ENCODE data around the gene PAGE2.

DNA sequence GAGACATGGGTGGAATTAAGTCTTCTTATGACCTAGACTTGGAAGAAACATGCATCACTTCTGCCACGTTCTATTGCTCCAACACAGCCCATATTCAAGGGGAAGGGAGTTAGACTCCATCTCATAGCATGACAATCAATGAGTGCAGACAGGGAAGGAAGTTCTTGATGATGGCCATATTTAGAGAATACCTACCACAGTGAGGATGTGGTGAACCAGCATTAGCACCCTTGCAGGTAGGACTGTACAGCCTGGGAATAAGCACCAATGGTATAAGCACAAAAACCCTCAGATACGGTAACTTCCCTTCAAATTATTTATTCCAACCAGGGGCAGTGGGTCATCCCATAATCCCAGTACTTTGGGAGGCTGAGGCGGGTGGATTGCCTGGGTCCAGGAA is 29.8 kb downstream of the PAGE2 start:
- TF ChIP-seq ARNTL (CRISPR knock-in tag; IDR thresholded peaks at IDR 0.05; ENCODE audit: borderline replicate concordance, low read depth) (no peak), GLIS3 (CRISPR knock-in tag; IDR thresholded peaks at IDR 0.05) (no peak), ZC3H10 (CRISPR knock-in tag; IDR thresholded peaks at IDR 0.05) (no peak), ISL1 (CRISPR knock-in tag; IDR thresholded peaks at IDR 0.05) (no peak), SNAI2 (CRISPR knock-in tag; IDR thresholded peaks at IDR 0.05) (no peak), TCF4 (CRISPR knock-in tag; IDR thresholded peaks at IDR 0.05; ENCODE audit: borderline replicate concordance) (no peak), ESRRG (CRISPR knock-in tag; IDR thresholded peaks at IDR 0.05) (no peak), CREB5 (CRISPR knock-in tag; IDR thresholded peaks at IDR 0.05; ENCODE audit: low read depth) (no peak), ZNF565 (CRISPR knock-in tag; conservative IDR thresholded peaks at IDR 0.05; ENCODE audit: low read depth) (no peak)
- TF ChIP-seq, protein P1, sequence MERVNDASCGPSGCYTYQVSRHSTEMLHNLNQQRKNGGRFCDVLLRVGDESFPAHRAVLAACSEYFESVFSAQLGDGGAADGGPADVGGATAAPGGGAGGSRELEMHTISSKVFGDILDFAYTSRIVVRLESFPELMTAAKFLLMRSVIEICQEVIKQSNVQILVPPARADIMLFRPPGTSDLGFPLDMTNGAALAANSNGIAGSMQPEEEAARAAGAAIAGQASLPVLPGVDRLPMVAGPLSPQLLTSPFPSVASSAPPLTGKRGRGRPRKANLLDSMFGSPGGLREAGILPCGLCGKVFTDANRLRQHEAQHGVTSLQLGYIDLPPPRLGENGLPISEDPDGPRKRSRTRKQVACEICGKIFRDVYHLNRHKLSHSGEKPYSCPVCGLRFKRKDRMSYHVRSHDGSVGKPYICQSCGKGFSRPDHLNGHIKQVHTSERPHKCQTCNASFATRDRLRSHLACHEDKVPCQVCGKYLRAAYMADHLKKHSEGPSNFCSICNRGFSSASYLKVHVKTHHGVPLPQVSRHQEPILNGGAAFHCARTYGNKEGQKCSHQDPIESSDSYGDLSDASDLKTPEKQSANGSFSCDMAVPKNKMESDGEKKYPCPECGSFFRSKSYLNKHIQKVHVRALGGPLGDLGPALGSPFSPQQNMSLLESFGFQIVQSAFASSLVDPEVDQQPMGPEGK (CRISPR knock-in tag; IDR thresholded peaks at IDR 0.05; ENCODE audit: borderline replicate concordance) = no peak
- TF ChIP-seq, protein P2, sequence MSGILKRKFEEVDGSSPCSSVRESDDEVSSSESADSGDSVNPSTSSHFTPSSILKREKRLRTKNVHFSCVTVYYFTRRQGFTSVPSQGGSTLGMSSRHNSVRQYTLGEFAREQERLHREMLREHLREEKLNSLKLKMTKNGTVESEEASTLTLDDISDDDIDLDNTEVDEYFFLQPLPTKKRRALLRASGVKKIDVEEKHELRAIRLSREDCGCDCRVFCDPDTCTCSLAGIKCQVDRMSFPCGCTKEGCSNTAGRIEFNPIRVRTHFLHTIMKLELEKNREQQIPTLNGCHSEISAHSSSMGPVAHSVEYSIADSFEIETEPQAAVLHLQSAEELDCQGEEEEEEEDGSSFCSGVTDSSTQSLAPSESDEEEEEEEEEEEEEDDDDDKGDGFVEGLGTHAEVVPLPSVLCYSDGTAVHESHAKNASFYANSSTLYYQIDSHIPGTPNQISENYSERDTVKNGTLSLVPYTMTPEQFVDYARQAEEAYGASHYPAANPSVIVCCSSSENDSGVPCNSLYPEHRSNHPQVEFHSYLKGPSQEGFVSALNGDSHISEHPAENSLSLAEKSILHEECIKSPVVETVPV (CRISPR knock-in tag; IDR thresholded peaks at IDR 0.05) = no peak

Measured in SK-N-SH treated with all-trans-retinoic acid at 6 μM for 48 hours (cell line).